ENCODE data around the gene SHROOM2. TPM values are rescaled to one million over a fixed set of nuclear protein-coding genes. Genes with fewer than 3 reads are reported as not detected.
A peak's percentile ranks its signal among the peaks of the same experiment; 100 is the strongest.

The SHROOM2 gene
- total and polyA plus RNA-seq, 8 donors: 1.3 to 11.3 (median 3.9) TPM

DNA sequence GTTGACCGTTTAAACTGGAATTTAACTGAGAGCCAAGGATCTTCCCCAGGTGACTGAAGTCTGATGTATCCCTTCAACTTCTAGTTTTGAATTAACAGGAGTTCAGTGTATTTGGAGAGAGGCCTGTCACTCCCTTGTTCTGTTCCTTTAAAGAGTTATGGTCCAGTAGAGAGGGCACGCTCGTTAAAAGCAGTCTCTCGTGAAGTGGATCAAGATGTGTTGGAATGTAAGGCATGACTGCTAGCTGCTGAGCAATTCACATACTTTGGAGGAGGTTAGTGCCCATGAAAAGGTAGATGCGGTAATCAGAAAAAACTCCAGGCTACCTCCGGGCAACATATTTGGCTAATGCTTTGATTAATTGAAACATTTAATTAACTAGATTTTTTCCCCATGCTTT is 65.7 kb downstream of the SHROOM2 start:
- TF ChIP-seq POLR2AphosphoS5 (IDR thresholded peaks at IDR 0.05): no peak
- TF ChIP-seq, protein P1, sequence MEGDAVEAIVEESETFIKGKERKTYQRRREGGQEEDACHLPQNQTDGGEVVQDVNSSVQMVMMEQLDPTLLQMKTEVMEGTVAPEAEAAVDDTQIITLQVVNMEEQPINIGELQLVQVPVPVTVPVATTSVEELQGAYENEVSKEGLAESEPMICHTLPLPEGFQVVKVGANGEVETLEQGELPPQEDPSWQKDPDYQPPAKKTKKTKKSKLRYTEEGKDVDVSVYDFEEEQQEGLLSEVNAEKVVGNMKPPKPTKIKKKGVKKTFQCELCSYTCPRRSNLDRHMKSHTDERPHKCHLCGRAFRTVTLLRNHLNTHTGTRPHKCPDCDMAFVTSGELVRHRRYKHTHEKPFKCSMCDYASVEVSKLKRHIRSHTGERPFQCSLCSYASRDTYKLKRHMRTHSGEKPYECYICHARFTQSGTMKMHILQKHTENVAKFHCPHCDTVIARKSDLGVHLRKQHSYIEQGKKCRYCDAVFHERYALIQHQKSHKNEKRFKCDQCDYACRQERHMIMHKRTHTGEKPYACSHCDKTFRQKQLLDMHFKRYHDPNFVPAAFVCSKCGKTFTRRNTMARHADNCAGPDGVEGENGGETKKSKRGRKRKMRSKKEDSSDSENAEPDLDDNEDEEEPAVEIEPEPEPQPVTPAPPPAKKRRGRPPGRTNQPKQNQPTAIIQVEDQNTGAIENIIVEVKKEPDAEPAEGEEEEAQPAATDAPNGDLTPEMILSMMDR (IDR thresholded peaks at IDR 0.05): no peak
- no peak for TF ChIP-seq EP300 (IDR thresholded peaks at IDR 0.05)
- no peak for TF ChIP-seq POLR2A (IDR thresholded peaks at IDR 0.05)
- intact Hi-C loops (cut with DNase I; ENCODE audit: low total_unique reads): no loop called here
- no peak for DNase-seq
- H3K4me1 ChIP-seq: no peaks in the 10 kb centered on the region
- H3K27ac ChIP-seq: no peak overlapping the region
- no peaks in the 10 kb centered on the region for H3K27me3 ChIP-seq
- no peaks in the 10 kb centered on the region for H3K36me3 ChIP-seq
- 80 to 90% (median 84%) methylated on average over 6 of the region's 6 CpGs for WGBS, 5 donors
- no peaks in the 10 kb centered on the region for H3K9me3 ChIP-seq
- no peak overlapping the region for H3K4me3 ChIP-seq

GRCh38 chrX:9853307-9853706 is 67.1 kb downstream of the SHROOM2 start:
- Histone ChIP-seq H3K4me3 (no peak overlapping the region), H3K4me1 (no peaks in the 10 kb centered on the region), H3K27ac (no peak overlapping the region), H3K9me3 (no peaks in the 10 kb centered on the region), H3K27me3 (no peaks in the 10 kb centered on the region), H3K36me3 (no peaks in the 10 kb centered on the region)
- intact Hi-C loops (cut with DNase I; ENCODE audit: low total_unique reads): no loop called here
- 72 to 85% (median 76%) methylated on average over 3 to 4 of the region's 4 CpGs for WGBS, 5 donors
- TF ChIP-seq POLR2AphosphoS5 (IDR thresholded peaks at IDR 0.05): no peak
- TF ChIP-seq, protein P1 (IDR thresholded peaks at IDR 0.05): no peak
- TF ChIP-seq EP300 (IDR thresholded peaks at IDR 0.05): no peak
- DNase-seq: no peak

DNA sequence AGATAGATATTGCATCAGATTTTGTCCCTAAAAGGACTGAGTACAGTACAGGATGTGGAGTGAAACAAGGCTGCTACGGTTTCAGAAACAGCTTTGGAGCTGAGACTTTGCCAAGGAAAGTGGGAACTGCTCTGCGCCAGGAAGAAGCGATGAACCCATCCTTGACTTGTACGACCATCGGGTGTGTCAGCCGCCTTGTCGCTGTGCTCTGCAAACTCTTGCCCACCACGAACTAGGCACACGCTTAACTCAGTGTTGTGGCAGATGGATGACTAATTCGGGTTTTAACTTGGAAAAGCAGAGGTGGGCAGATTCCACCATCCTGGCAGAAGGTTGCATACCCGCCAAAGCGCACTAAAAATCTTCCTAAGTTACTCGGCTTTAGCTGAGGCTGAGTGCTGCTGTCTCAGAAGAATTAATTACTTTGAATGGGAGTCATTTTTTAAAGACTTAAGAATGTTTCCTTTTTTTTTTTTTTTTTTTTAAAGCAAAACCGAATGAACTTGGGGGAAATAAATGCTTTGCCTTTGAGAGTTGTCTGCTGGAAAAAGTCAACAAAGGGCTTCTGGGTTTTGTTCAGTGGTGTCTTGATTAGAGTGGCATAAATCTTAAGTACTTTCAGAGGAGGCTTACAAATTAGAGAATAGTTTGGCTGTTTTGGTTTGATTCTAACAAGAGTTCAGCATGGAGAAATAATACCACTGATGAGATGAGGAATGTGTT is 69.5 kb downstream of the SHROOM2 start:
- Histone ChIP-seq H3K36me3 (no peaks in the 10 kb centered on the region), H3K27me3 (no peaks in the 10 kb centered on the region), H3K27ac (no peak overlapping the region), H3K9me3 (no peaks in the 10 kb centered on the region), H3K4me1 (no peaks in the 10 kb centered on the region), H3K4me3 (no peak overlapping the region)
- 65 to 79% (median 68%) methylated on average over 14 of the region's 14 CpGs for WGBS, 5 donors
- intact Hi-C loops (cut with DNase I; ENCODE audit: low total_unique reads): no loop called here
- DNase-seq: peak in 1 of 2 donors; percentile 52
- TF ChIP-seq, protein P1 (IDR thresholded peaks at IDR 0.05): no peak
- TF ChIP-seq POLR2AphosphoS5 (IDR thresholded peaks at IDR 0.05) (no peak), POLR2A (IDR thresholded peaks at IDR 0.05) (no peak), EP300 (IDR thresholded peaks at IDR 0.05) (no peak)

DNA sequence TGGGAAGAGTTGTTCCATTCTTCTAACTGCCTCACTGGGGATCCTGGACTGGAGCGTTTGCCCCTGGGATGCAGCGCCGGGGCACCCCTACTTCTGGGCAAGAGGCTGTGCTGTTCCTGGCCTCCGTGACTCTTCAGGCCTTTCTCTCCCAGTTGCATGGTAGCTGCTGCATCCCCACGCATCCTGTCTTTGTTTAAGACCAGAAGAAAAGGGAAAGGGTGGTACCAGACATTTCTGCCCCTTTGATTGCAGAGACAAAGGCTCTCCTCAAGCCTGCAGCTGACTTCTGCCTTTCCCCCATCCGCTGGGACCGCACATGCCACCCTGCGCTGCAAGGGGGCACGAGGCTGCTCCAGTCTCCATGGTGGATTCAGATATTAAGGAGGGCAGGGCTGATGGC is 70.4 kb downstream of the SHROOM2 start:
- Histone ChIP-seq H3K27ac (no peak overlapping the region), H3K27me3 (no peaks in the 10 kb centered on the region), H3K4me3 (no peak overlapping the region), H3K4me1 (no peaks in the 10 kb centered on the region), H3K36me3 (no peaks in the 10 kb centered on the region), H3K9me3 (no peaks in the 10 kb centered on the region)
- DNase-seq: no peak
- intact Hi-C loops (cut with DNase I; ENCODE audit: low total_unique reads): no loop called here
- 75 to 91% (median 82%) methylated on average over 7 to 9 of the region's 9 CpGs for WGBS, 5 donors
- TF ChIP-seq POLR2A (IDR thresholded peaks at IDR 0.05) (no peak), EP300 (IDR thresholded peaks at IDR 0.05) (no peak), POLR2AphosphoS5 (IDR thresholded peaks at IDR 0.05) (no peak)
- TF ChIP-seq, protein P1 (IDR thresholded peaks at IDR 0.05): no peak
